Left ventricle myocardium inferior (tissue), 1 donor: Measurements from ENCODE around the gene INPPL1. TPM values are rescaled to one million over a fixed set of nuclear protein-coding genes. Genes with fewer than 3 reads are reported as not detected.
A peak's percentile ranks its signal among the peaks of the same experiment; 100 is the strongest.

ENCODE experiments used
- DNase-seq: peaks from one replicate; pipeline ENCODE4 v3.0.0-alpha.2; 2020
- H3K27ac ChIP-seq: fragments of 200-600 bp; replicated peaks from 2 replicates; pipeline ENCODE4 v1.8.0; 2021
- H3K27me3 ChIP-seq: fragments of 200-600 bp; 2 replicates; pipeline ENCODE4 v1.8.0; 2021; ENCODE audit warnings: low read depth
- H3K36me3 ChIP-seq: fragments of 200-600 bp; 2 replicates; pipeline ENCODE4 v1.8.0; 2021
- H3K4me1 ChIP-seq: fragments of 200-600 bp; 2 replicates; pipeline ENCODE4 v1.8.0; 2021
- H3K4me3 ChIP-seq: fragments of 200-600 bp; 2 replicates; pipeline ENCODE4 v1.8.0; 2021; ENCODE audit warnings: mild to moderate bottlenecking, moderate library complexity
- H3K9me3 ChIP-seq: fragments of 200-600 bp; replicated peaks from 2 replicates; pipeline ENCODE4 v1.8.0; 2021
- intact Hi-C: fragments of 100-400 bp; cut with micrococcal nuclease; formaldehyde crosslinking; loops from one replicate; pipeline ENCODE4 v1.11.0; 2022
- total RNA-seq: library from RNA; stranded (reverse); fragmentation: NEBNext Ultra II Directional; extraction: Animal tissue kit (Norgen Biotek cat#: 25700); gene quantifications from one replicate; pipeline ENCODE4 v1.2.1, GENCODE V29; 2021
- TF ChIP-seq, protein P1 (sequence below): fragments of 200-600 bp; IDR thresholded peaks from 2 replicates; pipeline ENCODE4 v1.8.0; 2021; ENCODE audit warnings: antibody characterized with exemption, mild to moderate bottlenecking, borderline replicate concordance
- donor health status: DM: no; HTN: yes; CAD: no; lungs with severe emphysema.

INPPL1 gene
- total RNA-seq, 1 donor from 2014 or later: 115 TPM

DNA sequence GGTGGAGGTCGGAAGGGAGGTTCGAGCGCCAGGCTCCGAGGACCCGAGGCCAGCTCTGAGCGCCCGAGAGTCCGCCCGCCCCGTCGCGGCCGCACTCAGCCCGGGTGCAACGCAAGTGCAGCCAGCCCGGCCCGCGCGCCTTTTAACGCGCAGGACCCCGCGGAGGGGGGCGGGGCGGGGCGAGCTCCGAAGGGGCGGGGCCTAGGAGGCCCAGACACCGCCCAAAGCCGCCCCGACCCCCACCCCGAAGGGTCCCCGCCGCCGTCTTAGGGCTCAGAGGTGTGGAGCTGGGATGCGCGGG is 19.4 kb downstream of the INPPL1 start, which contains the start of gene PHOX2A:
PHOX2A (minus strand) TSS at position 117 of the 301 bp plus-strand sequence. CDS start 172 bp downstream, outside the sequence.
- H3K27me3 ChIP-seq: peaks cover 91% of the 10 kb centered on the region
- no peak within 1 kb of the TSS for H3K27ac ChIP-seq
- no peaks in the 10 kb centered on the region for H3K36me3 ChIP-seq
- H3K9me3 ChIP-seq: no peaks in the 10 kb centered on the region
- DNase-seq: no peak
- TF ChIP-seq, protein P1, sequence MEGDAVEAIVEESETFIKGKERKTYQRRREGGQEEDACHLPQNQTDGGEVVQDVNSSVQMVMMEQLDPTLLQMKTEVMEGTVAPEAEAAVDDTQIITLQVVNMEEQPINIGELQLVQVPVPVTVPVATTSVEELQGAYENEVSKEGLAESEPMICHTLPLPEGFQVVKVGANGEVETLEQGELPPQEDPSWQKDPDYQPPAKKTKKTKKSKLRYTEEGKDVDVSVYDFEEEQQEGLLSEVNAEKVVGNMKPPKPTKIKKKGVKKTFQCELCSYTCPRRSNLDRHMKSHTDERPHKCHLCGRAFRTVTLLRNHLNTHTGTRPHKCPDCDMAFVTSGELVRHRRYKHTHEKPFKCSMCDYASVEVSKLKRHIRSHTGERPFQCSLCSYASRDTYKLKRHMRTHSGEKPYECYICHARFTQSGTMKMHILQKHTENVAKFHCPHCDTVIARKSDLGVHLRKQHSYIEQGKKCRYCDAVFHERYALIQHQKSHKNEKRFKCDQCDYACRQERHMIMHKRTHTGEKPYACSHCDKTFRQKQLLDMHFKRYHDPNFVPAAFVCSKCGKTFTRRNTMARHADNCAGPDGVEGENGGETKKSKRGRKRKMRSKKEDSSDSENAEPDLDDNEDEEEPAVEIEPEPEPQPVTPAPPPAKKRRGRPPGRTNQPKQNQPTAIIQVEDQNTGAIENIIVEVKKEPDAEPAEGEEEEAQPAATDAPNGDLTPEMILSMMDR: no peak
- intact Hi-C loops: no loop called here
- H3K4me1 ChIP-seq: peaks cover 32% of the 10 kb centered on the region
- peak within 1 kb of the TSS; percentile 52 for H3K4me3 ChIP-seq

DNA sequence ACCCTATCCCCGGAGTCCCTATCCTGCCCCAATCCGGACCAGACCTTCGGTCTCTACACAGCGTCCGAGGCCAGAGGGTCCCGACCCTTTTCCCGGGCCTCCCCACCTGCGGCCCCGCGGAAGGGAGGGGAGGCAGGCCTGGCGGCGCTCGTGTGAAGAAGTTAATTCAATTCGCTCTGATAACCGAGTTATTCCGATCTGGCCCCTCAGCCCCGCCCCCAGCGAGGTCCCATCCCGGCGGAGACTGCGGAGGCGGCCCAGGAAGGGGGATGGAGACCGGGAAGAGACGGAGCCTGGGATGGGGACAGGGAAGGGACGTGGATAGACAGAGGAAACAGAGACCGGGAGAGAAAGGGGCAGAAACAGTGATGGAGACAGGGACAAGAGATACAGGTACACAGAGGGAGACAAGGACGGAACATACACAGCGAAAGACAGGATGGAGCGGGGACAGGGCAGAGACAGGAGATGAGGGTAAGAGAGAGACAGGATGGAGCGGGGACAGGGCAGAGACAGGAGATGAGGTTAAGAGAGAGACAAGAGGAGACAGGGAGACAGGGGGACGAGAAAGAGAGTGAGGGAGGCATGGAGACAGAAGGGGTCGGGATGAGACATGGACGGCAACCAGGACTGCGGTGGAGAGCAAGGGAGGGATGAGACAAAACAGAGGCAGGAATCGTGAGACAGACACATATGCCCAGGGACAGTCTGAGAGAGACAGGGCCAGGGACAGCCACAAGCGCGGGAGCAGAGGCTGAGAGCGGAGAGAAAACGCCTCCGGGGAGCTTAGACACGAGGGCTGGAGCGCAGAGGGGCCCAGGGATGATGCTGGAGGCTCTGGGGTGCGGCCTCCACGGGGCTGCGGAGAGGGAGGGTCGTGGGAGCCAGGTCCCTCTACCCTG is 20.0 kb downstream of the INPPL1 start:
- Histone ChIP-seq H3K36me3 (no peaks in the 10 kb centered on the region), H3K4me3 (peak overlapping the region; percentile 52), H3K4me1 (peaks cover 26% of the 10 kb centered on the region), H3K27me3 (peaks cover 97% of the 10 kb centered on the region), H3K27ac (no peak overlapping the region), H3K9me3 (no peaks in the 10 kb centered on the region)
- no peak for DNase-seq
- TF ChIP-seq, protein P1: no peak
- intact Hi-C loops: no loop called here

DNA sequence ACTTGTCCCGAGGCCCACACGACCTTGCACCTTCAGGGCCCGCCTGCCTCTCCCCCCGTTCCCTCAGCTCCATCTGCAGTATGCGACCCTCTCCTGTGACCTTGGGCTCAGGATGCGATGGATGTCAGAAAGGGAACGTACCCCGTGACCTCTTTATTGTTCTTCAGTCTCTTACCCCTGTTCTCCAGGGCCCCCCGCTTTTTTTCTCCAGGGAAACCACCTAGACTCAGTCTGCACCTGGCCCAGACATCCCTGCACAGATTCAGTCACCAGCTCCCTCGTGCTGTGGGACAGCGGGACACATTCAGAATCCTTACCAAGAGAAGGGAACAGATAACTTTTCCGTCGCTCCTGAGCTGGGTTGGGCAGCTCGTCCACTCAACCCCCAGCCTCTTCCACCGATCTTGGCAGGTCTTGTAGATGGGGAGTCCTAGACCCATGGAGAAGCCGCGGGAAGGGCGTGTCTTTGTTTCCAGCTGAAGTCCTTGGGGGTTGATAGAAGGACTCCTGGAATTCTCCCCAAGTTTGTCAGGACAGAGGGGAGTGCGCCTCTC is 20.8 kb downstream of the INPPL1 start:
- Histone ChIP-seq H3K4me1 (peaks cover 20% of the 10 kb centered on the region), H3K27ac (no peak overlapping the region), H3K36me3 (no peaks in the 10 kb centered on the region), H3K9me3 (no peaks in the 10 kb centered on the region), H3K4me3 (no peak overlapping the region), H3K27me3 (peaks cover 100% of the 10 kb centered on the region)
- DNase-seq: no peak
- intact Hi-C loops: no loop called here
- TF ChIP-seq, protein P1: no peak

DNA sequence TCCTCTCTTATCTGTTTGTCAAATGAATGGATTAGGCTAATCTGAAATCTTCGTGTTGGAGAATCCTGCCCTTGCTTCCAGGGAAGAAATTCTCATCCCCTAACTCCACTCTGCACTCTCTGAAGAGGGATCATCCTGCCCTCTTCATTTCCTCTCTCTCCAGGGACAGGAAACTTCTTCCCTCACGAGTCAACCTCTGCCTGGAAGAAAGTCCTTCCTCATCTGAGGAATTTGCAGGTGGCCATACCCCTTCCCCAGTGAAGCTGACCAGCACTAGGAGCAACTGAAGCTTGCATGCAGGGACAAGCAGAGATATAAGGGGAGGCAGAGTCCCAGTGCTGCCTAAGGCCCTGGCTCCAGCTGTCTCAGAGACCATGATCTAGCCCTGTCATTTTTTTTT is 23.0 kb downstream of the INPPL1 start:
- intact Hi-C loops: no loop called here
- TF ChIP-seq, protein P1: no peak
- Histone ChIP-seq H3K4me1 (peaks cover 10% of the 10 kb centered on the region), H3K4me3 (no peak overlapping the region), H3K27me3 (peaks cover 100% of the 10 kb centered on the region), H3K9me3 (no peaks in the 10 kb centered on the region), H3K27ac (no peak overlapping the region), H3K36me3 (no peaks in the 10 kb centered on the region)
- DNase-seq: no peak

DNA sequence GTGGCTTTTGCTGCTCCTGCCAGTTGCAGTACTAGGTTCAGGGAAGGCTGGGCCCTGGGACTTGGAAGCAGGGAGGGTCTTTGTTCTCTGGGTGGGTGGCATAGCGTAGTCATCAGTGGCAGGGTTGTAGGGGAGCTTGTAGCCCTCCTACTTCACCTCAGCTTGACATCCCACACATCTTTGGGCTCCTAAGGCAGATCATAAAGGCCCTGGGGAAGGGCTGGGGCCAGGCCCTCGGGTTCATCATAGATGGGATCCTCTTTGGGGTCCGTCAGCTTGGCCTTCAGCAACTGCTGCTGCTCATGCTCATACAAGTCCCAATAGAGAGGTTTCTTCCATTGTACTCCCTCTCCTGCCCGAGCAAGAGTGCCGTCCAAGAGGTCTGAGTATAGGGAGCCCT is 25.4 kb downstream of the INPPL1 start:
- TF ChIP-seq, protein P1: no peak
- H3K4me3 ChIP-seq: no peak overlapping the region
- no peaks in the 10 kb centered on the region for H3K4me1 ChIP-seq
- H3K9me3 ChIP-seq: no peaks in the 10 kb centered on the region
- no peak for DNase-seq
- H3K27me3 ChIP-seq: peaks cover 92% of the 10 kb centered on the region
- intact Hi-C loops: no loop called here
- no peaks in the 10 kb centered on the region for H3K36me3 ChIP-seq
- no peak overlapping the region for H3K27ac ChIP-seq
